ENCODE results near the gene GIPC2.

- TF ChIP-seq CTCF (IDR thresholded peaks at IDR 0.05; ENCODE audit: low read depth, low read length, poor library complexity, severe bottlenecking), result no peak
- TF ChIP-seq EZH2phosphoT487 (IDR thresholded peaks at IDR 0.05; ENCODE audit: borderline replicate concordance, low read length), result no peak
Observed at GRCh38 chr1:78079580-78079979, 33.8 kb downstream of the GIPC2 start.
